ENCODE data around the gene NUP155.
"Not testable (repeated sequence)": the region's sequence is repeated elsewhere in the genome, so short reads cannot be mapped to it uniquely, and the experiment has no call there.

NUP155 gene

DNA sequence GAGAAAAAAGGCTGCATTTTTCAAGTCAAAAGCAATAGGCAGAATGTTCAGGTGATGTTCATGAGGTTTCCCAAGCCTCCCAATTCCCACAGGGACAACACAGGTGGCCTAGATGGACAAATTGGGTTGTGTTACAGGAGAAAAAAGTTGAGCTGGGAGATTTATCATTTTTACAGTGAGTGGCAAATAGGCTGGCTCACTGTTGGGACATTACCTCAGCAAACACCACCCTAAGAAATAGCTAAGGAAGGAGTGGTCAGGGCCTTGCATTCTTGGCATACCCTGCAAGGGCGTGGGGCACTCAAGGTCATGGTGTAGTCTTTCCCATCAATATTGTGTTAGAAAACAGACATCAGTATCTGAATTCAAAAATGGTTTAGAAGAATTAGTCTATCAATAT, 98.4 kb downstream of the NUP155 start:
- DNase-seq: no peak

DNA sequence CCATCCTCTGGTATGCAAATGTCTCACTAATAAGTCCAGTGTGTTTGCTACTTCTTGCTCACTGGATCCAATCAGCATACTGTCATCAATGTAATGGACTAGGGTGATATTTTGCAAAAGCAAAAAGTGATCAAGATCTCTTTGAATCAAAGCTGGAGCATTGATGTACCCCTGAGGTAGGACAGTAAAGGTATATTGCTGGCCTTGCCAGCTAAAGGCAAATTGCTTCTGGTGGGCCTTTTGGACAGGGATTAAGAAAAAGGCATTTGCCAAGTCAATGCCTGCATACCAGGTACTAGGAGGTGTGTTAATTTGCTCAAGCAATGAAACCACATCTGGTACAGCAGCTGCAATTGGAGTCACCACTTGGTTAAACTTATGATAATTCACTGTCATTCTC, 102.8 kb downstream of the NUP155 start:
- not testable (repeated sequence) for DNase-seq

DNA sequence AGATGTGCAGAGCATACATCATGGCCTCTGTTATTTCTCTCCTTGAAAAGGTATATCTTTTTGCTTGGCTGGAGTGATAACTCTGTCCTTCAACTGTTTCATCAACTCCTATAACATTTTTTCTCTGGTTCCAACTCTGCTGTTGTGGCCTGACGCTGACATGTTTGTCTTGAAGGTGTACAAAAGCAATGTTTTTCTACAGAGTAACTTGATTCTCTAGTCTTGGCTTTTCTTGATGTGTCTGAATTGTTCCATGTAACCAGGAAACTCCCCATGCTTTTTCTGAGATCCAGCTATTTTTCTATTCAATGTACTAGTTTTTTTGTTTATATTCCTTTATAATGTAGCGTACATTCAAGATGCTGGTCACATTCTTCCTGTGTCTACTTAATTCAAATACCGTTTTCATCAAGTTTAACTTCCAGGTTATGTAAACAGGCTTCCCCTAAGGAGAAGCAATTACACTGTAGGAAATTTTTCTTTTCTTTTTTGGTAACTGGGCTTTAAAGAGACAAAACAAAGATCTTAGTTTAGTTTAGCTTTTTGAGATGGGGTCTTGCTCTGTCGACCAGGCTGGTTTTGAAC, 115.0 kb downstream of the NUP155 start:
- DNase-seq: no peak

DNA sequence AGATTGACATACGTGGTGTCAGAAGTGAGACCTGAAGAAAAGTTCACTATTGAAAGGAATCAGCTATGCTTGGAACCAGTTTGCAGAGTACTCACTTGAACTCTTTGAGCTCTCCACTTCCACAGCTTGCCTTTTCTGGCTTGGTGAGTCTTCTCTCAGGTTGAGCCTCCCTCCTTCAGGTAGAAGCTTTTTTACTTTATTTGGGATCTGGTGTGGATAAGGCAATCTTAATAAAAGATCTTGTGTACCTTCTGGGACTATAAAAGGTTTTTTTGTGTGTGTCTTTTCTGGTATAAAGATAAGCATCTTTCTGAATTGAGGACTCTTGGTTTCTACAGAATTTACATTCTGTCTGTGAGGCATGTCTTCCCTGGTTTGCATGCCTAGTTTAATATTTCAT, 116.3 kb downstream of the NUP155 start:
- no peak for DNase-seq

DNA sequence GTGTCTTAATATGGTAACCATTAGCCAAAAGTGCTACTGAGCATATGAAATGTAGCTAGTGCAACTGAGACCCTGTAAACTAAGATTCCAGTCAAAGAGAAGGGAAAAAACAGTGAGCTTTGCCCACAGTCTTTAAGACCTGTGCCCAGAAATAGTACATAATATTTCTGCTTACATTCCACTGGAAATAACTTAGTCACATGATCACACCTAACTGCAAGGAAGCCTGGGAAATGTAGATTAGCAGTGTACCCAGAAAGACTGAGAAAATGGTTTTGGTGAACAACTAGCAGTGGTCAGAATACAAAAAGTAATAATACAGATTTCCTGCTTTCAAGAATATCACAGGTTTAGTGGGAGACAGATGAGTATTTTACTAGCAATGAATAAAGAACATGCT, 119.2 kb downstream of the NUP155 start:
- DNase-seq: no peak

DNA sequence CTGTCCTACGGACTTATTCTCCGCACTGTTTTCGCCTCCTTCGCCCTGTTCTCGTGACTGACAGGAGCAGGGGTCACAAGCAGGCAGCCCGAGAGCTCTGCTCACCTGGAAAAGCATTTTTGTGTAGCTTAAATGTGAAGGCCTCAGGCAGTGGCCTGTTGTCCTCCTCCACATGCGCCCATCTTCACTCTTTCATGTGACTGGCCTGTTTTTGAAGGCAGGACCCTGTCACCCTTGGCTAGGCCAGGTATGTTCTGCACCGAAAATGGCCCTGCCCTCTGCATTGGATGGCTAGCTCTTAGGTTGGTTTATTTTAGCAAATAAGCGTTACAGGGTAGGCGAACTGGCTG, 121.1 kb downstream of the NUP155 start:
- DNase-seq: no peak

DNA sequence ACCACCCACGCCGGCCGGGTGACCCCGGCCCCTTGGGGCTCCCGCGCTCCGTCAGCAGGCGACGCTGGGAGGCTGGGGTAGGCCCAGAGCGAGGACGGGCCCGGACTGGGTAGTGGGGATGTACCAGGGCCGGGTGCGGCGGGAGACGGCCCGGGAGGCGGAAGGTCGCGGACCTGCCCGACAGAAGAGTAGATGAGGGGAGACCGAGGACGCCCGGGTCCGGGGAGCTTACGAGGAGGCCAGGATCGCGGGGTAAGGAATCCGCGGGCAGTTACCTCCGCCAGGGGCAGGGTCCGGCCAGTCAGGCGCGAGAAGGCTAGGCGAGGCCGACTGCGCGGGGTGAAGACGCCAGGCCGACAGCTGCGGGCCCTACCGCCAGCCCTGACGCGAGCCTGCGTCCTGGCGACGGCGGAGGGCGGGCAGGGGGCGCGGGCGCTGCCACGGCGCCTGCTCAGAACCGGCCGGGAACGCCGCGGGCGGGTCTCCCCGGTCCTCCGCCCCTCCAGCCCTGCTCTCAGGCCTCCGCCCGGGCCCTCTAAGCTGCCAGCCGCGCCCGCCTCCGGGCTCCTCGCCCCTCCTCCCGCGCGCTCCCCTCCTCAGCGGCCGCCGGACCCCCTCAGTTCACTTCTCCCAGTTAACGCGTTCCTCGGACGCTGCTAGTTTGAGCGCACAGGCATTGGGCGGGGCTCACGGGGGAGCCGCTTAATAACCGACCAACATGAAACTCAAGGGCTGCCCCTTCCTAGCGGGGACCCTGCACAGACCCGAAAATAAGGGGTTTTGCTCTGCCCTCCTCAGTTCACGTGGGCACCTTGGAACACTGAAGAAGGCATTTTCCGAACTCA, 121.7 kb downstream of the NUP155 start, which contains the start of gene CPLANE1:
CPLANE1 (minus strand) TSS at position 407 of the 845 bp plus-strand sequence. CDS start 1,678 bp downstream, outside the sequence.
- DNase-seq: peak; percentile 92

DNA sequence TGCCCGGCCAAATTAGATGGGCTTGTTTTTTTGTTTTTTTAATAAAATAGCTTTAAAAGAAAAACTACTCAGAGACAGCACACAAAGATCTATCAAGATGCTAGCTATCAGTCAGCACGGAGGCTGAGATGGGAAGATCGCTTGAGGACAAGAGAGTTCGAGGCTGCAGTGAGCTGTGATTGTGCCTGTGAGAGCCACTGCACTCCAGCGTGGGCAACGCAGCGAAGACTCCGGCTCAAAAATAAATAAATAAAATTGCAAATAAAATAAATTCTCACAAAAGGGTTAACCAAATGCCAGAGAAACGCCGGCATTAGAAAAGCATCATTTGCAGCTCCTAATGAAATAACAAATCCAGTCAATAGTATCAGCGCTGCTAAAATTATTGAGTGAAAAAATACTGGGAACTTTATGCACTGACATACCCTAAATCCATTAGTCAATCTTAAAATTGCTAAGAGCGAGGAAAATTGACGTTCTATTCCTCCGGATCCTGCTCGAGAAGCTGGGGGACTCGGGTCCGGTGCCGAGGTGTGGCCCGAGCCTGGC, 122.4 kb downstream of the NUP155 start:
- DNase-seq: peak; percentile 60

DNA sequence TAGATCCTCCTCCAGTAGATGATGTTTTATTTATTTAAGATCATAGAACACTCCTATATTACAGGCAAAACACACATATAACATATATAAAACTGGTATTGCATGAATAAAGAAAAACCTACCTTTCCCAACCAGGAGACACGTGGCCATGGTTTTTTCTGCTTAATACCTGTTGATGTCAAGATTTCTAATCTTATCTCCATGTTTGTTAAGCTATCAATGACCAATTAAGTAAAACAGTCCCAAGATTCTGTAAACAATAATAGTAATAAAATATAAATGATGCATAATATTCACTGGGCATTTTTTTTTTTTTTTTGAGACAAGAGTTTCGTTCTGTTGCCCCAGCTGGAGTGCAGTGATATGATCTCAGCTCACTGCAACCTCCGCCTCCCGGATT, 123.4 kb downstream of the NUP155 start:
- no peak for DNase-seq

DNA sequence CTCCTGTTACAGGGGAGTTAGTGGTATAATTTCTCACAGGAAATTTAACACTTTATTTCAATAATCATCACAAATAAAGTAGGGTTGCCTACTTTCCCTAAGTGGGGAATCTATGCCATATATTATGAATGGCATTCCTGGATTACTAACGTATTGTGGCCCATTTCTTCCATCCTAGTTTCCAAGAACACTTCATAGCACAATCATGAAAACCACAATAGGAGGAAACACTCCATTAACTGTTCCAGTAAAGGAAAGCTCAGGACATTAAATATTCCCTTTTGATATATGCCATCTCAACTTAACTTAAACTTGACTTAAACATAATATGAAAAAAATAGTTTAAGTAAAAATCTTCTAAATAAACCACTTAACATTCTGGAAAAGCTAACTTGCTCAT, 123.9 kb downstream of the NUP155 start:
- DNase-seq: no peak

Data from NCI-H2227 treated with DMSO at 0.1 percent for 48 hours (cell line).